ENCODE measurements around the gene LRRK1. TPM values are rescaled to one million over a fixed set of nuclear protein-coding genes. Genes with fewer than 3 reads are reported as not detected.

The LRRK1 gene
- total RNA-seq, 1 donor from 2014 or later, result not detected

DNA sequence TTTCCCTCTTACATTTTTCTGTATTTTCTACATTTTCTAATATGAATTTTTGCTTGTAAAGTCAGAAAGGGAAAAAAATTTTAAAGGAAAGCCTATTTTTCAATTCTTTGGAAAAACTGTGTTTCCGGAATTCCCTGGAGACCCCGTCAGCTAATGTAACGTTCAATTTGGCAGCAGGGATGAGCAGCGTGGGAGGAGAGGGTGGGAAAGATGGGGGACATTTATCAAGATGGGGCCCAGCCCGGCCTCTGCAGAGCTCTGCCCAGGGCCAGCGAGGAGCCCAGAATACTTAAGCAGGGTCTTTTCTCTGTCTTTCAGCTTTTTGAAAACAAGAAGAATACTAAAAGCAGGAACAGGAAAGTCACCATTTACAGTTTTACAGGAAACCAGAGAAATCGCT, 129.0 kb downstream of the LRRK1 start:
- Mint-ChIP-seq H3K36me3 (no peaks in the 10 kb centered on the region), H3K27me3 (ENCODE audit: insufficient read depth, low read depth) (peaks cover 15% of the 10 kb centered on the region), H3K4me1 (peaks cover 37% of the 10 kb centered on the region), H3K4me3 (no peak overlapping the region), H3K9me3 (no peaks in the 10 kb centered on the region), H3K27ac (no peak overlapping the region)
- no peak overlapping the region for H3K27ac ChIP-seq
- H3K9ac ChIP-seq, result no peak overlapping the region
- H3K9me3 ChIP-seq (ENCODE audit: low read depth), result no peaks in the 10 kb centered on the region
- H3K79me2 ChIP-seq (ENCODE audit: low read depth), result no peaks in the 10 kb centered on the region
- H3F3A ChIP-seq (ENCODE audit: low read depth), result no peaks in the 10 kb centered on the region
- H3K4me1 ChIP-seq, result peaks cover 13% of the 10 kb centered on the region
- H3K4me3 ChIP-seq, result no peak overlapping the region
- H3K36me3 ChIP-seq, result no peaks in the 10 kb centered on the region
- DNase-seq (ENCODE audit: low spot score), result no peak
- H2AFZ ChIP-seq (replicated peaks), result no peak overlapping the region
- H4K20me1 ChIP-seq (ENCODE audit: low read depth), result no peaks in the 10 kb centered on the region
- no peak overlapping the region for H3K4me2 ChIP-seq
- TF ChIP-seq EZH2 (IDR thresholded peaks at IDR 0.05) (no peak), EZH2phosphoT487 (IDR thresholded peaks at IDR 0.05) (no peak)
- TF ChIP-seq, protein P1, sequence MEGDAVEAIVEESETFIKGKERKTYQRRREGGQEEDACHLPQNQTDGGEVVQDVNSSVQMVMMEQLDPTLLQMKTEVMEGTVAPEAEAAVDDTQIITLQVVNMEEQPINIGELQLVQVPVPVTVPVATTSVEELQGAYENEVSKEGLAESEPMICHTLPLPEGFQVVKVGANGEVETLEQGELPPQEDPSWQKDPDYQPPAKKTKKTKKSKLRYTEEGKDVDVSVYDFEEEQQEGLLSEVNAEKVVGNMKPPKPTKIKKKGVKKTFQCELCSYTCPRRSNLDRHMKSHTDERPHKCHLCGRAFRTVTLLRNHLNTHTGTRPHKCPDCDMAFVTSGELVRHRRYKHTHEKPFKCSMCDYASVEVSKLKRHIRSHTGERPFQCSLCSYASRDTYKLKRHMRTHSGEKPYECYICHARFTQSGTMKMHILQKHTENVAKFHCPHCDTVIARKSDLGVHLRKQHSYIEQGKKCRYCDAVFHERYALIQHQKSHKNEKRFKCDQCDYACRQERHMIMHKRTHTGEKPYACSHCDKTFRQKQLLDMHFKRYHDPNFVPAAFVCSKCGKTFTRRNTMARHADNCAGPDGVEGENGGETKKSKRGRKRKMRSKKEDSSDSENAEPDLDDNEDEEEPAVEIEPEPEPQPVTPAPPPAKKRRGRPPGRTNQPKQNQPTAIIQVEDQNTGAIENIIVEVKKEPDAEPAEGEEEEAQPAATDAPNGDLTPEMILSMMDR (IDR thresholded peaks at IDR 0.05), result no peak
- peaks cover 39% of the 10 kb centered on the region for H3K27me3 ChIP-seq

DNA sequence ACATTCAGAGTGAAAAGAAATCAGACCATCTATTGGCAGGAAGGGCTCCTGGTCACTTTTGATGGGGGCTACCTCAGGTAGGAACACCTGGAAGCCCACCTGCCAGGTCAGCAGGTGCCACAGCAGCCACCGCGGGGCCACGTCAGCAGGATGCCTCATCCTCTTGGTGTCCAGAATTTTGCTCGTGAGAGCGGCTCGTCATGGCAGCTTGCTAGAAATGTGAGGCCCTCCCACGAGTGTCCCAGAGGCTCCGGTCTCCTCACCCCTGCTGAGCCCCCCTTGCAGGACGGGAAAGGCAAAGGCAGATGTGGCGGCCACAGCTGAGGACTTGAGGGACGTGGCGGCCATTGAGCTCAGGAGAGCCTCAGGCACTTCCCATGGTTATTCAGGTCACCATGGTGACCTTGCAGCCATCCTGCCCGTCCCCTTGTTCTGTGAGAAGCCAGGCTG, 129.4 kb downstream of the LRRK1 start:
- Histone ChIP-seq H3K36me3 (no peaks in the 10 kb centered on the region), H3K4me3 (no peak overlapping the region), H3K79me2 (ENCODE audit: low read depth) (no peaks in the 10 kb centered on the region), H3K27me3 (peaks cover 39% of the 10 kb centered on the region), H3K4me1 (peaks cover 13% of the 10 kb centered on the region), H3K9ac (no peak overlapping the region), H3K27ac (no peak overlapping the region), H3F3A (ENCODE audit: low read depth) (no peaks in the 10 kb centered on the region), H3K9me3 (ENCODE audit: low read depth) (no peaks in the 10 kb centered on the region), H3K4me2 (no peak overlapping the region), H4K20me1 (ENCODE audit: low read depth) (no peaks in the 10 kb centered on the region), H2AFZ (replicated peaks) (no peak overlapping the region)
- Mint-ChIP-seq H3K9me3 (no peaks in the 10 kb centered on the region), H3K27me3 (ENCODE audit: insufficient read depth, low read depth) (peaks cover 15% of the 10 kb centered on the region), H3K27ac (peak overlapping the region; percentile 69), H3K4me3 (no peak overlapping the region), H3K36me3 (no peaks in the 10 kb centered on the region), H3K4me1 (peaks cover 37% of the 10 kb centered on the region)
- DNase-seq (ENCODE audit: low spot score), result no peak
- TF ChIP-seq, protein P1 (IDR thresholded peaks at IDR 0.05), result no peak
- TF ChIP-seq EZH2phosphoT487 (IDR thresholded peaks at IDR 0.05) (no peak), EZH2 (IDR thresholded peaks at IDR 0.05) (no peak)

DNA sequence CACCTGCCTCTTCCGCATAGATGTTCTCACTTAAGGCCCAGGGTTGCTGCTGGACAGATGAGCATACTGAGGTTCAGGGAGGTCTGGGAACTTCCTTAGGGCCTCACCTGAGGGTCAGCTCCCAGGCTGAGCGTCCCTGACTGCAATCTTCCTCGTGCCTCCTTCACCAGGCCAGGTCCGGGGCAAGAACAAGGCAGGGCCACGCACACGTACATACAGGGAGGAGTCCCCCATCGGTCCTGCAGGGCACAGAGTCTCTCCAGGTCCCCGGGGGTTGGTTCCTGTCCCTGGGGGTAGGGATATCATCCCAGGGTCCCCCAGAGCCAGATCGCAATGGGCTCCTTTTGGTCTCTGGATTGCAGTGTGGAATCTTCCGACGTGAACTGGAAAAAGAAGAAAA, 130.1 kb downstream of the LRRK1 start:
- no peaks in the 10 kb centered on the region for H3K79me2 ChIP-seq (ENCODE audit: low read depth)
- Mint-ChIP-seq H3K4me1 (peaks cover 37% of the 10 kb centered on the region), H3K36me3 (no peaks in the 10 kb centered on the region), H3K27me3 (ENCODE audit: insufficient read depth, low read depth) (peaks cover 15% of the 10 kb centered on the region), H3K9me3 (no peaks in the 10 kb centered on the region), H3K27ac (peak overlapping the region; percentile 69), H3K4me3 (no peak overlapping the region)
- no peak for DNase-seq (ENCODE audit: low spot score)
- no peak overlapping the region for H3K27ac ChIP-seq
- H4K20me1 ChIP-seq (ENCODE audit: low read depth), result no peaks in the 10 kb centered on the region
- H3K36me3 ChIP-seq, result no peaks in the 10 kb centered on the region
- H2AFZ ChIP-seq (replicated peaks), result no peak overlapping the region
- H3F3A ChIP-seq (ENCODE audit: low read depth), result no peaks in the 10 kb centered on the region
- no peak overlapping the region for H3K4me2 ChIP-seq
- H3K4me3 ChIP-seq, result no peak overlapping the region
- TF ChIP-seq EZH2 (IDR thresholded peaks at IDR 0.05), result no peak
- TF ChIP-seq, protein P1 (IDR thresholded peaks at IDR 0.05), result no peak
- TF ChIP-seq EZH2phosphoT487 (IDR thresholded peaks at IDR 0.05), result no peak
- no peaks in the 10 kb centered on the region for H3K9me3 ChIP-seq (ENCODE audit: low read depth)
- peaks cover 13% of the 10 kb centered on the region for H3K4me1 ChIP-seq
- peaks cover 39% of the 10 kb centered on the region for H3K27me3 ChIP-seq
- H3K9ac ChIP-seq, result no peak overlapping the region

Measured in neural progenitor cell (in vitro differentiated cells).